Stomach (tissue), 4 donors: ENCODE data around the gene XXYLT1.
A peak's percentile ranks its signal among the peaks of the same experiment; 100 is the strongest.

Experiments used
- CTCF ChIP-seq, 7 experiments: fragments of 450-650 bp in 4 of 7; fragments of 200-600 bp in 3 of 7; sonication (generic) in 3 of 7; IDR thresholded peaks; one replicate each; pipeline ENCODE4 v1.5.1; 2016 to 2019; ENCODE audit warnings: antibody characterized with exemption in 7 of 7, control low read depth in 2 of 7, mild to moderate bottlenecking in 1 of 7
- POLR2AphosphoS5 ChIP-seq, 3 donors: sonication (generic); formaldehyde crosslinking; IDR thresholded peaks; one replicate each; pipeline ENCODE4 v1.6.1; 2016; ENCODE audit warnings: antibody characterized with exemption in 3 of 3

GRCh38 chr3:195150181-195151118, 120.5 kb downstream of the XXYLT1 start:
- no peak for TF ChIP-seq CTCF (IDR thresholded peaks at IDR 0.05)
- peak in 2 of 3 donors; percentile 71 to 84 for TF ChIP-seq POLR2AphosphoS5 (IDR thresholded peaks at IDR 0.05)
